Testis (tissue), 2 donors: ENCODE data around the gene RHOV.

ENCODE experiments used
- CTCF ChIP-seq, 3 experiments: fragments of 450-650 bp in 2 of 3; fragments of 200-600 bp in 1 of 3; sonication (generic) in 1 of 3; IDR thresholded peaks; one replicate each; pipeline ENCODE4 v1.5.1; 2016 to 2019; ENCODE audit warnings: antibody characterized with exemption in 3 of 3, mild to moderate bottlenecking in 2 of 3, moderate library complexity in 1 of 3
- POLR2A ChIP-seq: fragments of 450-650 bp; IDR thresholded peaks from one replicate; pipeline ENCODE4 v1.6.1; 2017; ENCODE audit warnings: antibody characterized with exemption, mild to moderate bottlenecking, moderate library complexity

DNA sequence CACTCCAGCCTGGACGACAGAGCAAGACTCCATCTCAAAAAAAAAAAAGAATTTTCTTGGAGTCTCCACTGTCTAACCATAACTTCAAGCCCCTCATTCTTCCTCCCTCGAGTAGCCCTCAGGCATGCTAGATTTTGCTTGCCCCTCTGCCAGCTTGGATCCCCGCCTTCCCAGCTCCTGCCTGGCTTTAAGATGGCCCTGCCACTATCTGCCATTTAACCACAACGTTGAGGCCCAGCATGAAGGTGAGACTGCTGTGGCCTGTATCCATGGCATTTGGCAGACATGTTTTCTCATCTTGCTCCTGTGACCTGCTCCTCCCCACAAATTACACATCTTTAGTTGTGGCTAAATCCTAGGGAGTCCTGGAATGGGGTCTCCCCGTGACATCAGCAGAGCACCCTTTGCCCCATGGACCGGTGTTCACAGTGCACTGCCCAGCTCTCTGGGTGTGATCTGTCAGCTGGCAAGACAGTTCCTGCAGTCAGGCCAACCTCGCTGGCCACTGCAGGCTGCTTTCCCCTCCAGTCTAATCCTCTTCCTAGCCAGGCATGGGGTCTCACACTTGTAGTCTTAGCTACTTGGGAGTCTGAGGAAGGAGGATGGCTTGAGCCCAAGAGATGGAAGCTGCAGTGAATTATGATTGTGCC lies 30.6 kb upstream of the RHOV start:
- TF ChIP-seq CTCF (IDR thresholded peaks at IDR 0.05) (no peak), POLR2A (no peak)
